Right forelimb (tissue), 1 donor: ENCODE measurements around the gene ABCB1.
"Not testable (repeated sequence)": the region's sequence is repeated elsewhere in the genome, so short reads cannot be mapped to it uniquely, and the experiment has no call there.

ENCODE experiments used
- DNase-seq: peaks from one replicate; pipeline ENCODE4 v3.0.0-alpha.2; 2018

Gene ABCB1

GRCh38 chr7:87465534-87465880, 135.2 kb downstream of the ABCB1 start:
- DNase-seq: not testable (repeated sequence)

- DNase-seq: not testable (repeated sequence)
These were observed 135.7 kb downstream of the ABCB1 start for GRCh38 chr7:87464830-87465533.

DNA sequence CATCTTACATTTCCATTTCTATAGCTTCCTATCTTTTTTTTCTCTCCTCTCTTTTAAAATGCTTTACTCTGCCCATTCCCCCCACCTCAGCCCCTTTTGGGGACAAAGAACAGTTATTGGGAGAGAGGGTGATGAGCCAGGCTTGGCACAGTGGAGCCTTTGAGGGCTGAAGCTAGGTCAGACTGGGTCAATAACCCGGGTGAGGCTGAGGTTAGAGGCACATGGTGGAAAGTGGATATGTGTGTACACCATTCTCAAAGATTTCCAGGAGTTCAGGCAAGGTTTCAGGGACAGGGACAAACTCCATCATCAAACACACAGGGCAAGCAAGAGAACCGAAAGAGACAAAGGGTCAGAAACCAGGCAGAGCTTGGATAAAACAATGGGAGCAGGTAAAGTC, 136.7 kb downstream of the ABCB1 start:
- no peak for DNase-seq

GRCh38 chr7:87460444-87460843, 140.2 kb downstream of the ABCB1 start:
- DNase-seq: not testable (repeated sequence)

- no peak for DNase-seq
These were observed 140.7 kb downstream of the ABCB1 start for GRCh38 chr7:87459941-87460340.

DNA sequence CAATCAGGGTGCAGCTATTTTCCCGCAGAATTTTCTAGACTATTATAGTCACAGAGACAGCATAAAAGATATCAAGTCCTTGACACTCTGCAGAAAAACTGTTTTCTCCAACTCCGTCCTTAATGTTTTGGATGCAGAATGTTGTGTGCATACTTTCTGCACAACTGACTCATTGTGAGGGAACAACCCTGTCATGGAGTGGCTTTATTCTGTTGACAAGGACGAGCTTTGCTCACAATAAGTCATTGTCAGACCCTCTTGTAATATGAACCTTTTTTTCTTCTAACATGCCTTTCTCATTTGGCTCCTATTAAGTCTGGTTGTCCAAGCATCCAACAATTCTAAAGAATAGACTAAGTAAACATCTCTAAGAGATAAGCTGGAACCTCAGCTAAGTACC, 142.5 kb downstream of the ABCB1 start:
- DNase-seq: no peak

DNA sequence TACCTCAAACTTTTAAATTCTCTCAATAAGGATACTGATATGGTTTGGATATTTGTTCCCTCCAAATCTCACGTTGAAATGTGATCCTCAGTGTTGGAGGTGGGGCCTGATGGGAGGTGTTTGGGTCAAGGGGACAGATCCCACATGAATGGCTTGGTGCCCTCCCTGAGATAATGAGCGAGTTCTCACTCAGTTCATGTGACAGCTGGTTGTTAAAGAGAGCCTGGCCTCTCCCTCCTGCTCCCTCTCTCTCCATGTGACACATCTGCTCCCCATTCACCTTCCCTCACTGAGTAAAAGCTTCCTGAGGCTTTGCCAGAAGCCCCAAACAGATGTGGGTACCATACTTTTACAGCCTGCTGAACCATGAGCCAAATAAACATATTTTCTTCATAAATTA, 144.4 kb downstream of the ABCB1 start:
- no peak for DNase-seq
